Activated B cell treated with CpG ODN at 0.5 μM for 24 hours (primary cell): ENCODE measurements around the gene TBC1D9. TPM values are rescaled to one million over a fixed set of nuclear protein-coding genes. Genes with fewer than 3 reads are reported as not detected.

Source experiments
- ATAC-seq: fragments of 200-7000 bp; cut with Tn5 transposase; one replicate; pipeline ENCODE4 v1.10.0; 2021; ENCODE audit warnings: low read depth, mild to moderate bottlenecking, moderate library complexity
- CTCF ChIA-PET: fragments of 350-600 bp; sonication (Branson Sonifier 250); formaldehyde crosslinking; loops from one replicate; lab custom pipeline; 2021; ENCODE audit warnings: antibody characterized with exemption; lab: Charles Lee
- POLR2A ChIA-PET: fragments of 350-600 bp; sonication (Branson Sonifier 250); formaldehyde crosslinking; loops from one replicate; lab custom pipeline; 2021; ENCODE audit warnings: antibody characterized with exemption; lab: Charles Lee
- DNase-seq: peaks from one replicate; pipeline ENCODE4 v3.0.0; 2022
- H3K27ac Mint-ChIP-seq: one replicate; pipeline ENCODE4 v1.8.0; 2020; ENCODE audit warnings: mixed read lengths
- H3K27me3 Mint-ChIP-seq: one replicate; pipeline ENCODE4 v1.8.0; 2021; ENCODE audit warnings: mixed read lengths
- H3K36me3 Mint-ChIP-seq: one replicate; pipeline ENCODE4 v1.8.0; 2021; ENCODE audit warnings: low read depth, mixed read lengths
- H3K4me1 Mint-ChIP-seq: one replicate; pipeline ENCODE4 v1.8.0; 2021; ENCODE audit warnings: mixed read lengths
- H3K4me3 Mint-ChIP-seq: one replicate; pipeline ENCODE4 v1.8.0; 2020; ENCODE audit warnings: mild to moderate bottlenecking, mixed read lengths
- H3K9me3 Mint-ChIP-seq: one replicate; pipeline ENCODE4 v1.8.0; 2020; ENCODE audit warnings: mixed read lengths
- CTCF ChIP-seq: fragments of 200-600 bp; IDR thresholded peaks from one replicate; pipeline ENCODE4 v1.8.0; 2022; ENCODE audit warnings: antibody characterized with exemption, mild to moderate bottlenecking
- intact Hi-C: fragments of 100-400 bp; cut with micrococcal nuclease; formaldehyde crosslinking; loops from one replicate; pipeline ENCODE4 v1.15.1; 2024
- total RNA-seq: library from RNA; stranded (reverse); gene quantifications from 2 replicates; pipeline ENCODE4 v1.2.3, GENCODE V29; 2022

The TBC1D9 gene
- total RNA-seq, 1 donor from 2014 or later: 46.0 TPM

- Mint-ChIP-seq H3K9me3 (no peaks in the 10 kb centered on the region), H3K36me3 (no peaks in the 10 kb centered on the region), H3K27me3 (peaks cover 7% of the 10 kb centered on the region), H3K27ac (no peak overlapping the region), H3K4me1 (no peaks in the 10 kb centered on the region), H3K4me3 (no peak overlapping the region)
- no peak for DNase-seq
- ATAC-seq: no peak
- POLR2A ChIA-PET: no interaction called here
- TF ChIP-seq CTCF: no peak
- intact Hi-C loops: no loop called here
- CTCF ChIA-PET: interaction anchor here (1.2 to 1.6 kb wide), 2 partner anchors 10 to 13 kb away, joined by 3 to 5 read pairs; no protein-coding TSS in a partner anchor
Measured at GRCh38 chr4:140584439-140584838, 171.7 kb downstream of the TBC1D9 start.

- DNase-seq (no peak), ATAC-seq (no peak)
- Mint-ChIP-seq H3K27ac (no peak overlapping the region), H3K36me3 (no peaks in the 10 kb centered on the region), H3K27me3 (peaks cover 31% of the 10 kb centered on the region), H3K4me1 (no peaks in the 10 kb centered on the region), H3K9me3 (no peaks in the 10 kb centered on the region), H3K4me3 (no peak overlapping the region)
- ChIA-PET POLR2A (no interaction called here), CTCF (no interaction called here)
- no peak for TF ChIP-seq CTCF
- intact Hi-C loops: no loop called here
Measured at GRCh38 chr4:140581078-140581477, 175.1 kb downstream of the TBC1D9 start.

GRCh38 chr4:140579278-140579677 lies 176.9 kb downstream of the TBC1D9 start:
- ATAC-seq: no peak
- POLR2A ChIA-PET: no interaction called here
- H3K27me3 Mint-ChIP-seq: peaks cover 43% of the 10 kb centered on the region

GRCh38 chr4:140575489-140575888 lies 180.7 kb downstream of the TBC1D9 start:
- CTCF ChIA-PET: no interaction called here
- POLR2A ChIA-PET: no interaction called here
- no peaks in the 10 kb centered on the region for H3K4me1 Mint-ChIP-seq
- no peaks in the 10 kb centered on the region for H3K36me3 Mint-ChIP-seq
- no peak overlapping the region for H3K27ac Mint-ChIP-seq
- TF ChIP-seq CTCF: no peak
- H3K9me3 Mint-ChIP-seq: peaks cover 8% of the 10 kb centered on the region
- no peak overlapping the region for H3K4me3 Mint-ChIP-seq
- intact Hi-C loops: no loop called here
- ATAC-seq (no peak), DNase-seq (no peak)
- H3K27me3 Mint-ChIP-seq: peaks cover 63% of the 10 kb centered on the region

More at GRCh38 chr4:140579278-140579677, 176.9 kb downstream of the TBC1D9 start:
- no peaks in the 10 kb centered on the region for H3K36me3 Mint-ChIP-seq
- H3K4me1 Mint-ChIP-seq: no peaks in the 10 kb centered on the region
- H3K27ac Mint-ChIP-seq: no peak overlapping the region
- CTCF ChIA-PET: interaction anchor here (1.2 kb wide), 1 partner anchor 92 kb away, joined by 3 read pairs; no protein-coding TSS in a partner anchor
- intact Hi-C loops: no loop called here
- no peak for TF ChIP-seq CTCF
- H3K4me3 Mint-ChIP-seq: no peak overlapping the region
- no peaks in the 10 kb centered on the region for H3K9me3 Mint-ChIP-seq
- DNase-seq: no peak

GRCh38 chr4:140571620-140572019 lies 184.6 kb downstream of the TBC1D9 start:
- ATAC-seq (no peak), DNase-seq (no peak)
- CTCF ChIA-PET: no interaction called here
- intact Hi-C loops: no loop called here
- H3K4me1 Mint-ChIP-seq: peaks cover 23% of the 10 kb centered on the region
- no peak overlapping the region for H3K27ac Mint-ChIP-seq
- POLR2A ChIA-PET: no interaction called here
- TF ChIP-seq CTCF: no peak
- peaks cover 8% of the 10 kb centered on the region for H3K9me3 Mint-ChIP-seq
- no peaks in the 10 kb centered on the region for H3K36me3 Mint-ChIP-seq
- peaks cover 52% of the 10 kb centered on the region for H3K27me3 Mint-ChIP-seq
- no peak overlapping the region for H3K4me3 Mint-ChIP-seq

Other genes with a start within 250 kb of the TBC1D9 start
- gene ELMOD2, start 232.2 kb downstream of the TBC1D9 start, total RNA-seq: 20.4 and 20.8 TPM in 2 replicates
- not detected in 2 replicates for gene UCP1, start 187.4 kb downstream of the TBC1D9 start, total RNA-seq